ENCODE measurements around the gene IFITM10. TPM values are rescaled to one million over a fixed set of nuclear protein-coding genes. Genes with fewer than 3 reads are reported as not detected.

Gene IFITM10
- total RNA-seq, 1 experiment from 2014 or later, result 18.0 TPM

GRCh38 chr11:1728301-1728700, 22.1 kb downstream of the IFITM10 start:
- in situ Hi-C loops (cut with HindIII; ENCODE audit: low pct_unique_long_range_greater_than_20kb, low sequenced_read_pairs) (no loop called here), intact Hi-C loops (cut with micrococcal nuclease; ENCODE audit: unreplicated experiment) (no loop called here)
- TF ChIP-seq TCF7L2 (IDR thresholded peaks at IDR 0.05; ENCODE audit: low read depth, low read length), result no peak
- TF ChIP-seq SIN3A (IDR thresholded peaks at IDR 0.05; ENCODE audit: borderline replicate concordance, insufficient read depth, low read depth, low read length), result no peak
- no peak for TF ChIP-seq REST (IDR thresholded peaks at IDR 0.05; ENCODE audit: insufficient read depth in 1 of 2, low read depth in 2 of 2, low read length in 1 of 2)
- no peak for TF ChIP-seq CTCF (IDR thresholded peaks at IDR 0.05)
- TF ChIP-seq POLR2AphosphoS5 (IDR thresholded peaks at IDR 0.05; ENCODE audit: low read depth, low read length), result no peak
- CTCF ChIA-PET, result no interaction called here
- ATAC-seq, result no peak
- H3K27ac ChIP-seq (ENCODE audit: low read length), result no peak overlapping the region
- DNase-seq (ENCODE audit: low read depth, low spot score), result no peak
- H3K4me1 ChIP-seq (ENCODE audit: control insufficient read depth, insufficient read depth, low read length), result no peaks in the 10 kb centered on the region
- H3K27me3 ChIP-seq (ENCODE audit: control insufficient read depth, insufficient read depth, low read length), result peaks cover 5% of the 10 kb centered on the region
- POLR2A ChIA-PET, result interaction anchor here (0.6 kb wide), 1 partner anchor 75 kb away, joined by 3 read pairs; no protein-coding TSS in a partner anchor
- BruUV-seq (replicated peaks), result no TSS peak
- H3K36me3 ChIP-seq (ENCODE audit: control insufficient read depth, insufficient read depth, low read length), result no peaks in the 10 kb centered on the region
- no peaks in the 10 kb centered on the region for H3K9me3 ChIP-seq (ENCODE audit: control insufficient read depth, insufficient read depth, low read depth, low read length)
- H3K4me3 ChIP-seq (ENCODE audit: low read depth in 2 of 2, low read length in 2 of 2), result no peak overlapping the region

- no peak overlapping the region for H3K27ac ChIP-seq (ENCODE audit: low read length)
- in situ Hi-C loops (cut with HindIII; ENCODE audit: low pct_unique_long_range_greater_than_20kb, low sequenced_read_pairs), result no loop called here
- ATAC-seq (no peak), DNase-seq (ENCODE audit: low read depth, low spot score) (no peak)
- H3K27me3 ChIP-seq (ENCODE audit: control insufficient read depth, insufficient read depth, low read length), result peaks cover 5% of the 10 kb centered on the region
- POLR2A ChIA-PET, result interaction anchor here (0.6 kb wide), 1 partner anchor 76 kb away, joined by 3 read pairs; no protein-coding TSS in a partner anchor
- no peak for TF ChIP-seq POLR2AphosphoS5 (IDR thresholded peaks at IDR 0.05; ENCODE audit: low read depth, low read length)
- no peak for TF ChIP-seq CTCF (IDR thresholded peaks at IDR 0.05)
- no peak for TF ChIP-seq SIN3A (IDR thresholded peaks at IDR 0.05; ENCODE audit: borderline replicate concordance, insufficient read depth, low read depth, low read length)
- TF ChIP-seq REST (IDR thresholded peaks at IDR 0.05; ENCODE audit: insufficient read depth in 1 of 2, low read depth in 2 of 2, low read length in 1 of 2), result no peak
- no peak for TF ChIP-seq TCF7L2 (IDR thresholded peaks at IDR 0.05; ENCODE audit: low read depth, low read length)
- intact Hi-C loops (cut with micrococcal nuclease; ENCODE audit: unreplicated experiment), result no loop called here
- CTCF ChIA-PET, result no interaction called here
- H3K4me1 ChIP-seq (ENCODE audit: control insufficient read depth, insufficient read depth, low read length), result no peaks in the 10 kb centered on the region
- H3K9me3 ChIP-seq (ENCODE audit: control insufficient read depth, insufficient read depth, low read depth, low read length), result no peaks in the 10 kb centered on the region
- no peaks in the 10 kb centered on the region for H3K36me3 ChIP-seq (ENCODE audit: control insufficient read depth, insufficient read depth, low read length)
- BruUV-seq (replicated peaks), result no TSS peak
- no peak overlapping the region for H3K4me3 ChIP-seq (ENCODE audit: low read depth in 2 of 2, low read length in 2 of 2)
Observed at GRCh38 chr11:1727861-1728260, 22.5 kb downstream of the IFITM10 start.

All from Panc1 (cell line).